ENCODE results near the gene RNLS. TPM values are rescaled to one million over a fixed set of nuclear protein-coding genes. Genes with fewer than 3 reads are reported as not detected.

RNLS gene
- total RNA-seq, 2 experiments from 2014 or later: not detected

- Histone ChIP-seq H3K9me2 (ENCODE audit: insufficient read depth, low read length) (no peaks in the 10 kb centered on the region), H3K27ac (ENCODE audit: low read depth, low read length, poor library complexity, severe bottlenecking) (no peak overlapping the region), H3K36me3 (ENCODE audit: insufficient read depth, low read length) (no peaks in the 10 kb centered on the region), H3K79me2 (ENCODE audit: insufficient read depth, low read depth, low read length) (no peaks in the 10 kb centered on the region), H3K4me1 (ENCODE audit: insufficient read depth, low read length, poor library complexity, severe bottlenecking) (no peaks in the 10 kb centered on the region), H3K9me3 (ENCODE audit: low read length) (no peaks in the 10 kb centered on the region), H4K20me1 (ENCODE audit: insufficient read depth, low read length) (no peaks in the 10 kb centered on the region), H3K4me3 (ENCODE audit: low read depth, low read length, poor library complexity, severe bottlenecking) (no peak overlapping the region), H2AFZ (ENCODE audit: low read length) (no peak overlapping the region), H3K4me2 (ENCODE audit: low read length) (no peak overlapping the region)
- intact Hi-C loops (cut with micrococcal nuclease; ENCODE audit: unreplicated experiment): no loop called here
- no peak for DNase-seq (ENCODE audit: low spot score)
- POLR2A ChIA-PET: no interaction called here
- no TSS peak for BruUV-seq (replicated peaks)
- TF ChIP-seq EZH2phosphoT487 (IDR thresholded peaks at IDR 0.05; ENCODE audit: borderline replicate concordance, low read depth, low read length) (no peak), CTCF (conservative IDR thresholded peaks at IDR 0.05; ENCODE audit: low read length) (no peak)
- CTCF ChIA-PET (ENCODE audit: unreplicated experiment): no interaction called here
Measured at GRCh38 chr10:88439932-88440331, 143.2 kb downstream of the RNLS start.

GRCh38 chr10:88437411-88437810 is 145.7 kb downstream of the RNLS start:
- Histone ChIP-seq H3K9me2 (ENCODE audit: insufficient read depth, low read length) (no peaks in the 10 kb centered on the region), H3K27ac (ENCODE audit: low read depth, low read length, poor library complexity, severe bottlenecking) (no peak overlapping the region), H3K4me1 (ENCODE audit: insufficient read depth, low read length, poor library complexity, severe bottlenecking) (no peaks in the 10 kb centered on the region), H3K4me3 (ENCODE audit: low read depth, low read length, poor library complexity, severe bottlenecking) (no peak overlapping the region), H3K79me2 (ENCODE audit: insufficient read depth, low read depth, low read length) (no peaks in the 10 kb centered on the region), H4K20me1 (ENCODE audit: insufficient read depth, low read length) (no peaks in the 10 kb centered on the region), H3K9me3 (ENCODE audit: low read length) (0 out of 2 replicates have a peak, but pooled peaks cover 2% of the 10 kb centered on the region), H2AFZ (ENCODE audit: low read length) (no peak overlapping the region), H3K36me3 (ENCODE audit: insufficient read depth, low read length) (no peaks in the 10 kb centered on the region), H3K4me2 (ENCODE audit: low read length) (no peak overlapping the region)
- no peak for DNase-seq (ENCODE audit: low spot score)
- POLR2A ChIA-PET: interaction anchor here (1.1 to 1.2 kb wide), 2 partner anchors 12 to 67 kb away, joined by 3 to 4 read pairs; no protein-coding TSS in a partner anchor
- BruUV-seq (replicated peaks): no TSS peak
- CTCF ChIA-PET (ENCODE audit: unreplicated experiment): no interaction called here
- TF ChIP-seq EZH2phosphoT487 (IDR thresholded peaks at IDR 0.05; ENCODE audit: borderline replicate concordance, low read depth, low read length) (no peak), CTCF (conservative IDR thresholded peaks at IDR 0.05; ENCODE audit: low read length) (no peak)
- intact Hi-C loops (cut with micrococcal nuclease; ENCODE audit: unreplicated experiment): no loop called here

- no peak for TF ChIP-seq EZH2phosphoT487 (IDR thresholded peaks at IDR 0.05; ENCODE audit: borderline replicate concordance, low read depth, low read length)
- no peak for TF ChIP-seq CTCF (conservative IDR thresholded peaks at IDR 0.05; ENCODE audit: low read length)
- Histone ChIP-seq H3K4me3 (ENCODE audit: low read depth, low read length, poor library complexity, severe bottlenecking) (no peak overlapping the region), H3K4me1 (ENCODE audit: insufficient read depth, low read length, poor library complexity, severe bottlenecking) (no peaks in the 10 kb centered on the region), H3K9me3 (ENCODE audit: low read length) (0 out of 2 replicates have a peak, but pooled peaks cover 6% of the 10 kb centered on the region), H3K27ac (ENCODE audit: low read depth, low read length, poor library complexity, severe bottlenecking) (no peak overlapping the region), H3K9me2 (ENCODE audit: insufficient read depth, low read length) (no peaks in the 10 kb centered on the region), H3K36me3 (ENCODE audit: insufficient read depth, low read length) (no peaks in the 10 kb centered on the region), H4K20me1 (ENCODE audit: insufficient read depth, low read length) (no peaks in the 10 kb centered on the region), H3K4me2 (ENCODE audit: low read length) (no peak overlapping the region), H3K79me2 (ENCODE audit: insufficient read depth, low read depth, low read length) (no peaks in the 10 kb centered on the region), H2AFZ (ENCODE audit: low read length) (no peak overlapping the region)
- POLR2A ChIA-PET: interaction anchor here (0.7 to 1.4 kb wide), 2 partner anchors 9 to 13 kb away, joined by 3 to 4 read pairs; no protein-coding TSS in a partner anchor
- intact Hi-C loops (cut with micrococcal nuclease; ENCODE audit: unreplicated experiment): no loop called here
- CTCF ChIA-PET (ENCODE audit: unreplicated experiment): no interaction called here
- no TSS peak for BruUV-seq (replicated peaks)
- no peak for DNase-seq (ENCODE audit: low spot score)
Measured at GRCh38 chr10:88433565-88434186, 149.4 kb downstream of the RNLS start.

Measured in OCI-LY7 (cell line).